ENCODE measurements around the gene BCR.
"Not testable (repeated sequence)": the region's sequence is repeated elsewhere in the genome, so short reads cannot be mapped to it uniquely, and the experiment has no call there.

BCR gene

DNA sequence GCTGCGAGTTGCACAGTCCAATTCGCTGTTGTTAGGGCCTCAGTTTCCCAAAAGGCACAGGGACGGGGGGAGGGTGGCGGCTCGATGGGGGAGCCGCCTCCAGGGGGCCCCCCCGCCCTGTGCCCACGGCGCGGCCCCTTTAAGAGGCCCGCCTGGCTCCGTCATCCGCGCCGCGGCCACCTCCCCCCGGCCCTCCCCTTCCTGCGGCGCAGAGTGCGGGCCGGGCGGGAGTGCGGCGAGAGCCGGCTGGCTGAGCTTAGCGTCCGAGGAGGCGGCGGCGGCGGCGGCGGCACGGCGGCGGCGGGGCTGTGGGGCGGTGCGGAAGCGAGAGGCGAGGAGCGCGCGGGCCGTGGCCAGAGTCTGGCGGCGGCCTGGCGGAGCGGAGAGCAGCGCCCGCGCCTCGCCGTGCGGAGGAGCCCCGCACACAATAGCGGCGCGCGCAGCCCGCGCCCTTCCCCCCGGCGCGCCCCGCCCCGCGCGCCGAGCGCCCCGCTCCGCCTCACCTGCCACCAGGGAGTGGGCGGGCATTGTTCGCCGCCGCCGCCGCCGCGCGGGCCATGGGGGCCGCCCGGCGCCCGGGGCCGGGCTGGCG, at the start of gene BCR:
Gene BCR (plus strand): TSS at position 209 of the 592 bp plus-strand sequence. CDS start 452 bp downstream, outside the sequence.
- peak; percentile 61 for DNase-seq

DNA sequence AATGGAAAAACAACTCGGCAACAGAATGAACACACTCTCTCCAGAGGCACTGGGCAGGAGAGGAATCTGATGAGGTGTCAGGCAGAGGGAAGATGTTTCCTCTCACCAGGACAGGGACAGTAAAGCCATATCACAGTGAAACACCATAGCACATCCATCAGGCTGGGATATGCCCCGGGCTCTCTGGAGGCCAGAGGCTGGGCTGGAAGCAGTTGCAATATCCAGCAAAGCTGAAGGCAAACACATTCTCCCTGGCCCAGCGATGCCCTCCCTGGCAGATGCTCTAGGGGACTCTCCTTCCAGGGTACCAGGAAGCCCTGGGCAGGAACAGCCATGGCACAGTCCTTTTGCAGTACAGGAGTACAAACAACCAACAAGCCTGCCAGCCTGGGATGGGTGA, 49.6 kb upstream of the BCR start:
- DNase-seq, result no peak

DNA sequence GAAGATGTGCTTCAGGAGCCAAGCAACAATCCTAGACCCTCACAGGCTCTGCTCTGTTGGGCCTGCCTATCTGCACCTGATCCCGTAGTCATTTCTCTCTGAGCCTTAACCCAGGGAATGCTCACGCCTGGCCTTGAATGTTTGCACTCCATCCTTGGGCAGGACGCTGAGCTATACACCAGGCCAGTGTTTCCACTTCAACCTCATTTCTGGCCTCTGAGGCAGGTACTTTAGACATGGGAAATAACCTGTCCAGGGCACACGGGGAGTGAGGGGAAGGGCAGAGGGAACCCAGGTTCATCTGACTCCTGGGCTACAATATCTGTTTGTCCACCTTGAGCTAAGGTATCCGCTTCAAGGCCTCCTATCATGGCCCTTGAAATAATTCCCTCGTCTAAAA, 48.4 kb upstream of the BCR start:
- DNase-seq, result no peak

GRCh38 chr22:23132376-23133091, 47.8 kb upstream of the BCR start:
- no peak for DNase-seq

GRCh38 chr22:23133922-23134321, 46.4 kb upstream of the BCR start:
- no peak for DNase-seq

GRCh38 chr22:23136991-23137390, 43.3 kb upstream of the BCR start:
- not testable (repeated sequence) for DNase-seq

GRCh38 chr22:23137468-23137867, 42.8 kb upstream of the BCR start:
- no peak for DNase-seq

GRCh38 chr22:23137905-23138561, 42.3 kb upstream of the BCR start:
- no peak for DNase-seq

GRCh38 chr22:23138584-23139435, 41.5 kb upstream of the BCR start:
- DNase-seq, result no peak

DNA sequence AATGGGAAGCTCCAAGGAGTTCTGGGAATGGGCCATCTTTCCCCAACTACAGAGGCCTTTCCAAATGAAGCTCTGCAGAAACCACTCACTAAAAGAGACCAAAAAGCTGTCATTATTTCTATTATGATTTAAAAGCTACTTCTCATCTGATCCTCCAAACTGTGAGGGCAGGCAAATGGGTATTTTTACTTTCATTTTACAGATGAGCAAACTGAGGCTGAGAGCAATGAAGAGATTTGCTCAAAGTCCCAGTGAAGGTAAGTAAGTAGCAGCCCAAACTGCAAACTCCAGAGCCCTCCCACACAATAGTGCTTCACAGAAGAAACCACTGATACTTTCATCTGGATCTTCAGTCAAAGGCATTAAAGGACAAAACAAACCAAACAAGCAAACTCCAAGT, 39.9 kb upstream of the BCR start:
- no peak for DNase-seq

- DNase-seq, result no peak
Observed at GRCh38 chr22:23142546-23143105, 37.7 kb upstream of the BCR start.

DNA sequence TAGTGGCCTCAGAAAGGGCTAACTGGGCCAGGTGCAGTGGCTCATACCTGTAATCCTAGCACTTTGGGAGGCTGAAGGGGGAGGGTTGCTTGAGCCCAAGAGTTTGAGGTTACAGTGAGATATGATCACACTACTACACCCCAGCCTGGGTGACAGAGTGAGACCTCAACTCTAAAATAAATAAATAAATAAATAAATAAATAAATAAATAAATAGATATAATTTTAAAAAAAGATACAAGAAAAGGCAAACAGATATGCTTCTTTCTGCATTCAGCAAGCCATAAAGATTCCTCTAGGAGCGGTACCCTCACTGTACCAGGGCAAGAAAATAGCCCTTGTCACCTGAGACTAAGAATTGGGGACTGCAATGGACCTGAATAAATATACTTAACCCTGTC, 37.2 kb upstream of the BCR start:
- DNase-seq, result no peak

- no peak for DNase-seq
Observed at GRCh38 chr22:23144432-23144831, 35.9 kb upstream of the BCR start.

DNA sequence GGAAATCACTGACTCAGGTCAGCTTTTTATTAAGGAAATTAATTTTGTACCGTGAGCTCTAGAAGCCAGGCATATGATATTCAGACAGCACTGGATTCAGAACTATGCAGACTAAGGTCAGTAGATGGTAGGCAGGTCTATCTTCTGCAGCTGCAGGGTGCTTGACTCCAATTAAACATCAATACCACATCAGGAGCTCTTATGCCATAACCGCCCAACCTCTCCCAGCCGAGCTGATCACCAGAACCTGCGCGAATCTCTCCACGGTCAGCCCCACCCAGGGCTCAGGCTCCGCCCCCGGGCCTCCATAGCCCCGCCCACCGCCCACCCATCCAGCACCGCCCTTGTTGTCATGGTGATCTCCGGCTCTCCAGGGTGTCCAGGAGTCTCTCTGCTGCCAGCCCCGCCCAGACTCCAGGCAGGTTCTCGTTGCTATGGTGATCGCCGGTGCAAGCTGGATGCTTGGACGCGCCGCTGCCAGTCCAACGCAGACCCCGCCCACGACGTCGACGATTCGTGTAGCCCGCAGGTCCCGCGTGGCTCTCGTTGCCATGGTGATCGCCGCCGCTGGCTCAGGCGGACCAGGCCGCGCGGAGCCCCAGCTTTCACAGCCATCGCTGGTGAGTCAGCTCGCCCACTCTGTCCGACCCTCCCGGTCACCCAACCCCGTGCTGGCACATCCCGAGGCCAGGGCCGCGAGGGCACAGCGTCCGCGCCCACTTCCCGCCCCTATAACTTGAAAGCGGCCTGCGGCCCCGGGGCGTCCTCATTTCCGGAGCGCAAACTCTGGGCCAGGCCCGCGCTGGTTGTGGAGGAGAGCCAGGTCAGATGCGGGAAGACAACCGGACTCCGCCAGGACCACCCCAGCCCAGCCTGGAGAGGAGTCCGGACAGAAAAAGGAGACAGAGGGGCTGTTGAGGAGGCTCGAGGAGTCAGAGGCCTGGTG, 35.1 kb upstream of the BCR start, which contains the start of gene RAB36:
Gene RAB36 (plus strand): TSS at position 546 of the 946 bp plus-strand sequence. CDS start 1,140 bp downstream, outside the sequence.
- peak; percentile 97 for DNase-seq

DNA sequence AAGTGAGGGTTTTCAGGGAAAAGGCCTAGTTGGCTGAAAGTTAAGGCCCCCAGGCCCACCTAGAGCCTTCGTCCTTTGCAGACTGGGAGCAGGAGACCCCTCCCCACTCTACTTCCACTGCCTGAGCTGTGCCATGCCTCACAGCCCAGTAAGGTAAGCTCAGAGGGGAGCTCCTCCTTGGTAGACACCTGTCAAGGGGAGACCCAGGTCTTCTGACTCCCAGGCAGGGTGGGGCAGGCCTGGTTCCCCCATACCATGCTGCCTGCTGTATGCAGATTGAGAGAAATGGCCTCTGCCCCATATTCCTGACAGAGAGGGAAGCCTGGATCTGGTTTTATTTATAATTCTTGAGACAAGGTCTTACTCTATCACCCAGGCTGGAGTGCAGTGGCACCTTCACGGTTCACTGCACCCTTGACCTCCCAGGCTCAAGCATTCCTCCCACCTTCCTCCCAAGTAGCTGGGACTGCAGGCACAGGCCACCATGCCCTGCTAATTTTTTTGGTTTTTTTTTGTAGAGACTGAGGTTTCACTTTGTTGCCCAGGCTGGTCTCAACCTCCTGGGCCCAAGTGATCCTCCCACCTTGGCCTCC, 34.3 kb upstream of the BCR start:
- DNase-seq, result no peak

- no peak for DNase-seq
Observed at GRCh38 chr22:23146478-23147205, 33.7 kb upstream of the BCR start.

DNA sequence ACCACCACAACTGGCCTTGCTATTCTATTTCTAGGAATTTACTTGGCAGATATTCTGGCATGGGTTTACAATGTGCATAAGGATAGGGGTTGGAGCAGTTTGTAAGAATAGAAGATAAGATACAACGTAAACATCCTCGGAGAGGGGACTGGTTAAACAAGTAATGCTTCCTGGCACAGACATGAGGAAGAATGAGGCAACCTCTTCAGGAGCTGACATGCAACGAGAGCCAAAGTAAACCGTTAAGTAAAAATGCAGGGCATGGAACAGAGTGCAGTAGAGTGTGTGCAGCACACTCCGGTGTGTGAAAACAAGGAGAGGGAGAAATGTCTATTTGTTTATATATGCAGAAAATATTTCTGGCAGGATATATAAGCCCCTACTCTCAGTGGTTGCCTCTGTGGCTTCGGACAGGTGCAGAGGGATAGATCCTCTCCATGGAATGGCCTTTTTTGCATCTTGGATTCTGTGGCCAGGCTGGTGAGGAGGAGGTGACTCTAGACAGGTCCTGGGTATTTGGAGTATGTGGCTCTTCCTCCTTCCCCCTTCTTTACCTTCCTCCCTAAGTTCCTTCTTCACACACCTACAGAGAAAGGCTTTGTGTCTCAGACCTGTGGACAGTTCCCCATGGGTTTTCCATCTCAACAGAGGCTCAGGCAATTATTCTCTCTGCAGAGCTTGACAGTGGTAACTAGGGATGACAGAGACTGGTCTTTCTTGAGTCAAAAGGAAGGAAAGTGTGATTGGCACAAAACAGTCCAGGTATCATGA, 32.5 kb upstream of the BCR start:
- no peak for DNase-seq

- no peak for DNase-seq
Observed at GRCh38 chr22:23149743-23150238, 30.5 kb upstream of the BCR start.

- DNase-seq, result no peak
Observed at GRCh38 chr22:23150762-23151161, 29.5 kb upstream of the BCR start.

Data from HCEC 1CT (cell line).